GM12891 (cell line): ENCODE results near the gene RBMS3.
"Not testable (repeated sequence)": the region's sequence is repeated elsewhere in the genome, so short reads cannot be mapped to it uniquely, and the experiment has no call there.

Source experiments
- DNase-seq: peaks from one replicate; pipeline ENCODE4 v3.0.0; 2011; ENCODE audit warnings: low spot score; ENCODE audit not compliant: insufficient read length
- FAIRE-seq: peaks from 2 replicates; lab custom pipeline; 2011; peaks lifted over from hg19 to GRCh38; lab: Jason Lieb, UNC
- PAX5 ChIP-seq: IDR thresholded peaks from 2 replicates; pipeline ENCODE4 v1.6.1; 2011; ENCODE audit warnings: low read length, moderate library complexity, mild to moderate bottlenecking; ENCODE audit not compliant: insufficient read depth, severe bottlenecking
- POLR2A ChIP-seq: IDR thresholded peaks from 2 replicates; pipeline ENCODE4 v1.6.1; 2011; ENCODE audit warnings: low read depth, low read length, control low read depth
- POLR2AphosphoS5 ChIP-seq: IDR thresholded peaks from 2 replicates; pipeline ENCODE4 v1.6.1; 2011; ENCODE audit warnings: low read depth, low read length, control low read depth
- POU2F2 ChIP-seq: IDR thresholded peaks from 2 replicates; pipeline ENCODE4 v1.6.1; 2011; ENCODE audit warnings: low read depth, mild to moderate bottlenecking, control low read depth, low read length, moderate library complexity
- SPI1 ChIP-seq: IDR thresholded peaks from 2 replicates; pipeline ENCODE4 v1.6.1; 2011; ENCODE audit warnings: low read depth, low read length, control low read depth
- TAF1 ChIP-seq: IDR thresholded peaks from 2 replicates; pipeline ENCODE4 v1.6.1; 2011; ENCODE audit warnings: low read depth, low read length, control low read depth

The RBMS3 gene

DNA sequence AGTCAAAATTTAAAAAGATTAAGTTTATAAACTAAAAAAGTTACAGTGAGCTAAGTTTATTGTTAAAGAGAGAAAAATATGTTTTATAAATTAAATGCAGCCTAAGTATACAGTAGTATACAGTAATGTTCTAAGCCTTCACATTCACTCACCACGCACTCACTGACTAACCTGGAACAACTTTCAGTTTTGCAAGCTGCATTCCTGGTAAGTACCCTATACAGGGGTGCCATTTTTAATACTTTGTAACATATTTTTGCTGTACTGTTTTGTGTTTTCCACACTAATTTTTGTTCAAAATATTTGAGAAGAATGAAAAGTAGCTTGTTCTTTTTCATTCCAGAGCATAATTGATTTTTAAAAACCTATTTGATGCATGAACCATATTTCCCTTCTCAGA lies 524.9 kb downstream of the RBMS3 start:
- TF ChIP-seq POU2F2 (no peak), POLR2AphosphoS5 (no peak), POLR2A (no peak), SPI1 (no peak), TAF1 (no peak), PAX5 (no peak)
- no peak for FAIRE-seq
- DNase-seq: no peak

DNA sequence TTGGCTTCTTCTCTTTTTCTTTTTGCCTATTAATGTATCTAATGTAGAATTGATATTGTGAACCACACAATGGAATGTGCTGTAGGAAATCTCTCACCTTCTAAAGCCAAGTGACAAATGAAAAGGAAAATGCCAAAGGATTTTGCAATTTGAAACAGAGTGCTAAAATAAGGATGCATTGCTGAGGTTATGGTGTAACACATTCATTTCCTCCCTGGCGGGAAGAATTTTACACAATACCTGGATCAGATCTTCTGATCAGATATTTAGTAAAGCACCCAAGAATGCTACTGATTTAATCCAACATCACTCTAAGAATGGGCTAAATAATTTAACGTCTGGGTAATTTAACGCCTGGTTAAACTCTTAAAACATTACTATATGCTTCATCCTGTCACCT lies 527.5 kb downstream of the RBMS3 start:
- DNase-seq, FAIRE-seq: not testable (repeated sequence)

DNA sequence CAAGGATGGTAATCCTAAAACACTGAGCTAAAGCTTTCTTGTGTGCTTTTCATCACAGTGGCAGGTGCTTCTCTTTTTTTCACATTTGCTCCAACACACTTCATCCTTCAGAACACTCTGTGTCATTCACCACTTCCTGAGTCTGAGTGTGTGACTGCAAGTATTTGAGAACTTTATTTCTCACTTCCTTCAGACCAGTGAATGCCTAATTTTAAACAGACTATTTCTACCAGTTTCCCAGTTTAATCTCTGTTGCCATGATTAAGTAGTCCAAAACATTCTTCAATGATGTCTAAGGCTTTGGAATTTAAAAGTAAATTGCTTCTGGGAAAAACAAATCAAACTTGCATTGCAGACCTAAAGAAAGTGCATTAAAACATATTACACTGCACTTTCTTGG lies 541.2 kb downstream of the RBMS3 start:
- TF ChIP-seq POLR2A: no peak
- TF ChIP-seq SPI1: no peak
- TF ChIP-seq POU2F2: no peak
- FAIRE-seq: no peak
- no peak for DNase-seq

DNA sequence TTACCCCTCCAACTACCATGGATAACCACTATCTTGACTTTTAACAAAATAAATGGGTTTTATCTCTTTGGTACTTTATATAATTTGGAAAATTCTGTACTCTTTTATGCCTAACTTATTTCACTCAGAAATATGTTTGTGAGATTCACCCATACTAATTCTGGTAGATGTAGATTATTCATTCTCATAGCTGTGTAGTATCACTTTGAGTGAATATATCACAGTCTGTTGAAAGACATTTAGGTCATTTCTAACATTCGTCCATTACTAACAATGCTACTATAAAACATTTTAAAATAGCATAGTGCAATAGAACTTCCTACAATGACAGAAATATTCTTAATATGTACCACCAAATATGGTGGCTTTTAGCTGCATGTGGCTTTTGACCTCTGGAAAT lies 542.4 kb downstream of the RBMS3 start:
- TF ChIP-seq TAF1: no peak
- no peak for TF ChIP-seq POLR2AphosphoS5
- no peak for TF ChIP-seq SPI1
- TF ChIP-seq POLR2A: no peak
- no peak for TF ChIP-seq PAX5
- TF ChIP-seq POU2F2: no peak
- DNase-seq (no peak), FAIRE-seq (no peak)

DNA sequence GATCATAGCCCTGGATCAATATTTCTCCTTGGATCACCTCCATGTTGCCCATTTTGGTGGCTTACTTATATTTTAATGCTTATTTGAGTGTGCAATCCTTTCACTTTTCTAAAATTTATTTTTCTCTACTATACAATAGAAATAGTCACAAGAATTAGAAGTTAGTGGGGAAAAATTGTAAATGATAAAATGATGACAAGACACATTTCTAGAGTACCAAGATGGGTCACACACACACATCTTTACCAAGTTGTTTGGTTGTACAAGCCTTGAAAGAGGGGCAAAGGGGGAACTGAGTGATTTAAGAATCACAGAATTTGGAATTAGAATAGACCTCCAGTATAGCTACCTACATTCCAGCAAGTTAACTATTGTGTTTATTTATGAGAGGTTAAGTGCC lies 545.8 kb downstream of the RBMS3 start:
- FAIRE-seq: no peak
- no peak for TF ChIP-seq PAX5
- TF ChIP-seq TAF1: no peak
- TF ChIP-seq POU2F2: no peak
- no peak for TF ChIP-seq POLR2A
- TF ChIP-seq POLR2AphosphoS5: no peak
- no peak for TF ChIP-seq SPI1
- DNase-seq: no peak

DNA sequence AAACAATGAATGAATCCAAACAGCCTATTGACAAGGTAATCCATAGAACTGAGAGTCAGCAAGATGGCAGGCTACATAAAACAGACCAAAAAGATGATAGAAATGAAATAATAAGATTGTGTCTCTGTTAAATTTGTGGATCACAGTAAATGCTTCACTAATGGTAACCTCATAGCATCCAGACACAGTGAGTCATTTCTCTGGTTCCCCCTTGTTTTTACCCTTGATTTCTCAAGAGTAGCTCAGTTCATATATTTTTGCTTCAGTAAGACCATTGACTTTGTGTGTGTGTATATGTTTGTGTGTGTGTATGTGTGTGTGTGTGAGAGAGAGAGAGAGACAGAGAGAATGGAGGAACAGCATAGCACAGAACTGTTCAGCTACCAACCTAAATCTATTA lies 546.9 kb downstream of the RBMS3 start:
- FAIRE-seq: no peak
- no peak for TF ChIP-seq PAX5
- TF ChIP-seq TAF1: no peak
- TF ChIP-seq SPI1: no peak
- no peak for TF ChIP-seq POLR2AphosphoS5
- no peak for TF ChIP-seq POLR2A
- no peak for TF ChIP-seq POU2F2

DNA sequence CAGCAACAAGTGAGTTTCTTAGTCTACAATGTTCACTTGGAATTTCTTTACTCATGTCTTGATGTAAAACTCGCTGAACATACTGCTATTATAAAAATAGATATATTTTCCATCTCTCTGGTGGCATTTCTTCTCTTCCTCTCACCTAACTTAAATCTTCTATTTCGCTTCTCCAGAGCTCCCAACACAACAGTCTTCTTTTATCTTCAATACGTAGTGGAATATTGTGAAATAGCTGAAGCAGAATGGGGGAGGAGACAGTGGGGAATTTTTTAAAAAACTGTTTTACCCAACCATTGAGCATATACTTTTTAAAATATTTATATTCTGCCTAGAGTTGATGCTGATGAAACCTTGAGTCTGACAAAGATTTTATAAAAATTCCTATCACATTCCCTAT lies 548.5 kb downstream of the RBMS3 start:
- TF ChIP-seq TAF1: no peak
- TF ChIP-seq SPI1: no peak
- no peak for TF ChIP-seq POLR2A
- no peak for TF ChIP-seq POU2F2
- no peak for TF ChIP-seq PAX5
- no peak for TF ChIP-seq POLR2AphosphoS5
- DNase-seq (no peak), FAIRE-seq (no peak)

More for the DNA sequence above, 546.9 kb downstream of the RBMS3 start:
- no peak for DNase-seq

DNA sequence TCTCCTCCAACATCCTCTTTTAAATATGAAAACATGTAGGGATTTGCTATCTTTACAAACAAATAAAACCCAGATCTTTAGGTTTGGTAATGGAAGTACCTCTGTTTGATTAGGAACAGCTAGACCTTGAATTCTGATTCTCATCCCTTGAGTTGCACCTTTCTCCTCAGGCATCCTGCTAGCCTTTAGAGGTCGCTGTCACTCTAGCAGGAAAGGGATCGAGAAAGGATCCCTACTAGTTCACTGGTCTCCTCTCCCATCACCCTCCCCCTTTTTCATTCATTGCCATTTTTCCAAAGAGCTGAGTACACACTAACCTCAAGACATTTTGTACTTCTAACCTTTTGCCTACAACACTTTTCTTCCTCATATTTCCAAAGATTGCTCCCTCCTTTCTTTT lies 569.8 kb downstream of the RBMS3 start:
- no peak for TF ChIP-seq POLR2A
- TF ChIP-seq POU2F2: no peak
- no peak for TF ChIP-seq TAF1
- no peak for TF ChIP-seq PAX5
- TF ChIP-seq SPI1: no peak
- TF ChIP-seq POLR2AphosphoS5: no peak
- FAIRE-seq: no peak
- DNase-seq: no peak

DNA sequence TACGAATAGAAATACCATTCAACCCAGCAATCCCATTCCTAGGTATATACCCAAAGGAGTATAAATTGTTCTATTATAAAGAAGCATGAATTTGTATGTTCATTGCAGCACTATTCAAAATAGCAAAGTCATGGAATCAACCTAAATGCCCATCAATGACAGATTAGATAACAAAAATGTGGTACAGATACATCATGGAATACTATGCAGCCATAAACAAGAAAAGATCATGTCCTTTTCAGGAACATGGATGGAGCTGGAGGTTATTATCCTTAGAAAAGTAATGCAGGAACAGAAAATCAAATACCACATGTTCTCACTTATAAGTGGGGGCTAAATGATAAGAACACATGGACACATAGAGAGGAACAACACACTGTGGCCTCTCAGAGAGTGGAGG lies 571.9 kb downstream of the RBMS3 start:
- TF ChIP-seq PAX5: no peak
- TF ChIP-seq TAF1: no peak
- TF ChIP-seq POU2F2: no peak
- TF ChIP-seq POLR2AphosphoS5: no peak
- no peak for TF ChIP-seq SPI1
- no peak for TF ChIP-seq POLR2A
- no peak for FAIRE-seq
- no peak for DNase-seq

DNA sequence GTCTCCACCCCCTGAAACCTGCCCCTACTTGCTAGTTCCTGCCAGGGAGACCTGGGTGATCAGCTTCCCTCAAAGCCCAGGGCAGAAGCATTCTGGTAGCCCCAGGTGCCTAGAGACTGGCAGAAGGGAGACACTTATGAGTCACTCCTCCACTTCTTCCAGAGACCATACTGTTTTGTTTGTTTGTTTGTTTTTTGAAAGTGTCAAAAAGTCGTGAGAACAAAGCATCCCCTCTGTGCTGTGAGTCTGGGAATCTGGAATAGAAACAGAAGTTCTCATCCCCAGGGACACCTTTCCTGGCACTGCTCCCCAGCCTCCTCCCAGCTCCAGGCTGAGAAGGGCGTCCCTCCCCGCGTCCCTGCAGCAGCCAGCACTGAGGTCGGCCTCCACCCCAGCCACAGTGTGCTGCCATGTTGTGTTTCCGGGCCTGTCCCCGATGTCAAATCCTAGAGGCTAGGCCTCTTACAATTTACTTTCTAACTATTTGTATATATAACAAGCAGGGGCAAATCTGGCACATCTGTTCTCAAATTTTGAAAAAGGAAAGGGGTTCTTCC lies 573.0 kb downstream of the RBMS3 start:
- no peak for TF ChIP-seq PAX5
- TF ChIP-seq POLR2AphosphoS5: no peak
- TF ChIP-seq POU2F2: no peak
- TF ChIP-seq SPI1: no peak
- no peak for TF ChIP-seq TAF1
- no peak for TF ChIP-seq POLR2A
- no peak for FAIRE-seq
- DNase-seq: no peak

DNA sequence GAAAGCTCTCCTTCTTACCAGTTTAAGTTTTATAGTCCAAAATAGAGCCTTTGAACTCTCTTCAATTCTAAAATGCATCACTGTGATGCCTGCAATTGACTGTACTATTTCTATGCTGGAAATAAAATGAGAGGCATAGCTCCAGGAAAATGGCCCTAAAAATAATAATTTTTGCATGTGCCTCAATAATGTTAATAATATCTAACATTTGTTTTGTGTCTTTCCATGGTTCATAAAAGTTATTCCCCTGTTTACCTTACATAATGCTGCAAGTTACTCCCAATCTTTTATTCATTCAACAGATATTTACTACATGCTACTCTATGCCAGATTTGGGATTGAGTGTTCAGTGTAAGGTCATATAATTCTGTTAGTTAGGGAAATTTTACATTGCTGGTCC lies 574.0 kb downstream of the RBMS3 start:
- no peak for DNase-seq
- no peak for FAIRE-seq
- TF ChIP-seq POLR2A (no peak), PAX5 (no peak), SPI1 (no peak), POLR2AphosphoS5 (no peak), POU2F2 (no peak), TAF1 (no peak)
